T-helper 1 cell treated with Interleukin-12 subunit alpha and Interleukin-12 subunit beta and Interleukin-4 antibody, amounts not matched to agents 30 μg/mL and 1 μg/mL, for 36 hours (primary cell): Measurements from ENCODE around the gene USP28.

Experiments used
- H3K27ac Mint-ChIP-seq: one replicate; pipeline ENCODE4 v1.8.0; 2021; ENCODE audit warnings: mild to moderate bottlenecking, mixed read lengths
- H3K27me3 Mint-ChIP-seq: one replicate; pipeline ENCODE4 v1.8.0; 2021; ENCODE audit warnings: low read depth, mixed read lengths
- H3K36me3 Mint-ChIP-seq: one replicate; pipeline ENCODE4 v1.8.0; 2021; ENCODE audit warnings: low read depth, mixed read lengths
- H3K4me1 Mint-ChIP-seq: one replicate; pipeline ENCODE4 v1.8.0; 2021; ENCODE audit warnings: low read depth, mixed read lengths
- H3K4me3 Mint-ChIP-seq: one replicate; pipeline ENCODE4 v1.8.0; 2021; ENCODE audit warnings: mild to moderate bottlenecking, moderate library complexity, mixed read lengths
- H3K9me3 Mint-ChIP-seq: one replicate; pipeline ENCODE4 v1.8.0; 2021; ENCODE audit warnings: mixed read lengths

Gene USP28

DNA sequence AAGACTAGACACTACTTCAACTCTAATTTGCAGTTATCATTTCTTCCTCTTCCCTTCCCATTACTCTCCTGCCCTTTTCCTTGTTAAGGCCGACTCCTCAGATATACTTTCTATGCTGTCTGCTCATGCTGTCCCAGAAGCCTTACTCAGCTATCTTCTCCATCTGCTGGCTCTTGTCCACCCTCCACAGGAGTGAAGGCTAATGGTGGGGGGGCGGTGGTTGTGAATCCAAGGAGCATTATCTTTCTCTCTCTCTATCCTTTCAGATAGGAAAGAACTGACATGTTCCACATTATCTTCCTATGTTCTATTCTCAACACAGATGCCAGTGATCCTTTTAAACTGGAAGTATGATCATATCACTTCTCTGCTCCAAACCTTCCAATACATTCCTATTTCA lies 37.4 kb downstream of the USP28 start:
- Mint-ChIP-seq H3K4me3 (no peak overlapping the region), H3K27ac (no peak overlapping the region), H3K9me3 (no peaks in the 10 kb centered on the region), H3K4me1 (peaks cover 14% of the 10 kb centered on the region), H3K27me3 (no peaks in the 10 kb centered on the region), H3K36me3 (peaks cover 24% of the 10 kb centered on the region)

- peaks cover 20% of the 10 kb centered on the region for H3K36me3 Mint-ChIP-seq
- H3K27ac Mint-ChIP-seq: no peak overlapping the region
- no peaks in the 10 kb centered on the region for H3K9me3 Mint-ChIP-seq
- no peaks in the 10 kb centered on the region for H3K27me3 Mint-ChIP-seq
- H3K4me3 Mint-ChIP-seq: no peak overlapping the region
- H3K4me1 Mint-ChIP-seq: peaks cover 7% of the 10 kb centered on the region
These were observed 40.1 kb downstream of the USP28 start for GRCh38 chr11:113835306-113835705.

DNA sequence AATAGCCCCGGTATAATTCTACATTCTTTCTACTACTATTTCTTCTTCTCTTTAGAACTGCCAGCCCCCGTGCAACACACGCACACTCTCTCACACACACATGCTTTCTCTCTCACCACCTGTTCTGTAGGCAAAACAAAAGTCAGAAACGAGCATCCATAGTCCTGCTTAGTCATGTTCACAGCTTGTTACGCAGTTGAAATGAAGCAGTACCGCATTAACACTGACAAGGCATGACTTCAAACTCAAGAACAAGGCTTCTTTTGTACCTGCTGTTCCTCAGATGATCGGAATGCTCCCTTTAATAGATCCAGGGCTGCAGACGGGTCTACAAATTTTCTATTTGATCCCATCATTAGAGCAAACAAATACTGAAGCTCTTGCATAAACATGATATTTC lies 42.2 kb downstream of the USP28 start:
- no peaks in the 10 kb centered on the region for H3K9me3 Mint-ChIP-seq
- no peak overlapping the region for H3K27ac Mint-ChIP-seq
- peaks cover 5% of the 10 kb centered on the region for H3K4me1 Mint-ChIP-seq
- H3K4me3 Mint-ChIP-seq: no peak overlapping the region
- H3K27me3 Mint-ChIP-seq: no peaks in the 10 kb centered on the region
- H3K36me3 Mint-ChIP-seq: peaks cover 21% of the 10 kb centered on the region

DNA sequence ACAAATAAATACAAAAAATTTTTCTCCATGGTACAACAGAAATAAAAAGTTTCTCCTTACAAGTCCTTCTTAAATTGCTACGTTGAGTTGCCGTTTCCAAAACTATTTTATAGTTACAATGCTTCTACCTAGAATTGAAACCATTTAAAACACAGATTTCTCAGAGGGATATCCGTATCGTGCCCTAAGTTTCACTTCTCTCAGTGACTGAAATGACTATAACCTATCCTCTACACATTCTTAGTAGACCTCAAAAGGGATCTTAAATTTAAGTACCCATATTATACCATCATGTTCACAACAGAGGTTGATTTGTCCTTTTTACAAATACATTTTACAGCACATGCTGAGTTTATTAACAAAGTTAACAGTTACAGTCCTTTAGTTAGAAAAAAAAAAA lies 44.1 kb downstream of the USP28 start:
- peaks cover 5% of the 10 kb centered on the region for H3K4me1 Mint-ChIP-seq
- H3K9me3 Mint-ChIP-seq: no peaks in the 10 kb centered on the region
- peaks cover 24% of the 10 kb centered on the region for H3K36me3 Mint-ChIP-seq
- no peak overlapping the region for H3K4me3 Mint-ChIP-seq
- H3K27me3 Mint-ChIP-seq: no peaks in the 10 kb centered on the region
- no peak overlapping the region for H3K27ac Mint-ChIP-seq

DNA sequence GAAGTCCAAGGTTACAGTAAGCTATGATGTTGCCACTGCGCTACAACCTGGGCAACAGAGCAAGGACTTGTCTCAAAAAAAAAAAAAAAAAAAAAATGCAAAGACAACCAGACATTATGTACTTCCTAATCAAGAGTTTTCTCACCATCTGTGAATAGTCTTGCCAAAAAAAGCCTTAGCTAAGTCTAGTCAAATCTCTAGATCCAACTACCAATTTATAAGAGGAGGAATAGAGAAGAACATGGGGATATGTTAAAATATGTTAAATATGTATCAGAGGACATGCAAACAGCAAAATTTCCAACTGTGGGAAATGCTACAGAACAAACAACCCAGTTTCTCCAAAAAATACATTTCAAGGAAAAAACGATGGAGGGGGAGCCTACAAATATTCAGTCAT lies 45.6 kb downstream of the USP28 start:
- H3K9me3 Mint-ChIP-seq: no peaks in the 10 kb centered on the region
- H3K36me3 Mint-ChIP-seq: peaks cover 33% of the 10 kb centered on the region
- no peak overlapping the region for H3K4me3 Mint-ChIP-seq
- H3K27me3 Mint-ChIP-seq: no peaks in the 10 kb centered on the region
- H3K27ac Mint-ChIP-seq: no peak overlapping the region
- H3K4me1 Mint-ChIP-seq: peaks cover 5% of the 10 kb centered on the region

- no peaks in the 10 kb centered on the region for H3K27me3 Mint-ChIP-seq
- H3K4me1 Mint-ChIP-seq: peaks cover 5% of the 10 kb centered on the region
- no peak overlapping the region for H3K4me3 Mint-ChIP-seq
- no peak overlapping the region for H3K27ac Mint-ChIP-seq
- no peaks in the 10 kb centered on the region for H3K9me3 Mint-ChIP-seq
- peaks cover 33% of the 10 kb centered on the region for H3K36me3 Mint-ChIP-seq
These were observed 47.2 kb downstream of the USP28 start for GRCh38 chr11:113828191-113828590.

DNA sequence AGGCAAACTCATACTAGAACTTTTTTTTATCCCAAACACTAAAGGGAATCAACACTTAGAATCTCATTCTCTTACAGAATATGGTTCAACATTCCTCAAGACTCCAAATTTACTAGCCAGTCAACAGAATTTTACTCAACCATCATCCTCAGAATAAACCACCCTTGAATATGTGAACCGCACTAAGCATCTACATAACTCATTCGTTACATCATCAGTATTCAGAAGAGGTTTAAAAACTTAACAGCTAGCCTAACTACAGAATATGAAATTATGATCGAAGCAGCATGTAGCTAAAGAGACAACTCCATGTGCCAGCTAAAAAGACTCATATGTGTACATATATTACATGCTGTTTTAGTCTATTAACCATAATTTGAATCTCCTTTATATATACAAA lies 47.9 kb downstream of the USP28 start:
- Mint-ChIP-seq H3K36me3 (peaks cover 38% of the 10 kb centered on the region), H3K27me3 (no peaks in the 10 kb centered on the region), H3K4me1 (peaks cover 5% of the 10 kb centered on the region), H3K9me3 (no peaks in the 10 kb centered on the region), H3K4me3 (no peak overlapping the region), H3K27ac (no peak overlapping the region)

GRCh38 chr11:113818426-113818825 lies 56.9 kb downstream of the USP28 start:
- H3K36me3 Mint-ChIP-seq: peaks cover 41% of the 10 kb centered on the region
- no peaks in the 10 kb centered on the region for H3K9me3 Mint-ChIP-seq
- H3K4me3 Mint-ChIP-seq: no peak overlapping the region
- no peaks in the 10 kb centered on the region for H3K4me1 Mint-ChIP-seq
- no peaks in the 10 kb centered on the region for H3K27me3 Mint-ChIP-seq
- H3K27ac Mint-ChIP-seq: no peak overlapping the region

- Mint-ChIP-seq H3K27ac (no peak overlapping the region), H3K9me3 (no peaks in the 10 kb centered on the region), H3K27me3 (no peaks in the 10 kb centered on the region), H3K4me1 (no peaks in the 10 kb centered on the region), H3K36me3 (peaks cover 36% of the 10 kb centered on the region), H3K4me3 (no peak overlapping the region)
These were observed 57.7 kb downstream of the USP28 start for GRCh38 chr11:113817626-113818025.

GRCh38 chr11:113817162-113817561 lies 58.2 kb downstream of the USP28 start:
- H3K4me1 Mint-ChIP-seq: no peaks in the 10 kb centered on the region
- H3K9me3 Mint-ChIP-seq: no peaks in the 10 kb centered on the region
- H3K4me3 Mint-ChIP-seq: no peak overlapping the region
- H3K36me3 Mint-ChIP-seq: peaks cover 33% of the 10 kb centered on the region
- no peak overlapping the region for H3K27ac Mint-ChIP-seq
- no peaks in the 10 kb centered on the region for H3K27me3 Mint-ChIP-seq

- Mint-ChIP-seq H3K36me3 (peaks cover 18% of the 10 kb centered on the region), H3K4me3 (no peak overlapping the region), H3K9me3 (no peaks in the 10 kb centered on the region), H3K27ac (no peak overlapping the region), H3K27me3 (no peaks in the 10 kb centered on the region), H3K4me1 (no peaks in the 10 kb centered on the region)
These were observed 61.2 kb downstream of the USP28 start for GRCh38 chr11:113814181-113814580.

GRCh38 chr11:113808931-113809330 lies 66.4 kb downstream of the USP28 start:
- Mint-ChIP-seq H3K4me3 (no peak overlapping the region), H3K36me3 (peaks cover 30% of the 10 kb centered on the region), H3K4me1 (no peaks in the 10 kb centered on the region), H3K9me3 (no peaks in the 10 kb centered on the region), H3K27me3 (no peaks in the 10 kb centered on the region), H3K27ac (no peak overlapping the region)

GRCh38 chr11:113806406-113806805 lies 69.0 kb downstream of the USP28 start:
- Mint-ChIP-seq H3K27ac (no peak overlapping the region), H3K4me3 (no peak overlapping the region), H3K9me3 (no peaks in the 10 kb centered on the region), H3K4me1 (no peaks in the 10 kb centered on the region), H3K36me3 (peaks cover 36% of the 10 kb centered on the region), H3K27me3 (no peaks in the 10 kb centered on the region)

- Mint-ChIP-seq H3K9me3 (no peaks in the 10 kb centered on the region), H3K27me3 (no peaks in the 10 kb centered on the region), H3K4me1 (no peaks in the 10 kb centered on the region), H3K4me3 (no peak overlapping the region), H3K36me3 (peaks cover 43% of the 10 kb centered on the region), H3K27ac (no peak overlapping the region)
These were observed 69.7 kb downstream of the USP28 start for GRCh38 chr11:113805640-113806039.

DNA sequence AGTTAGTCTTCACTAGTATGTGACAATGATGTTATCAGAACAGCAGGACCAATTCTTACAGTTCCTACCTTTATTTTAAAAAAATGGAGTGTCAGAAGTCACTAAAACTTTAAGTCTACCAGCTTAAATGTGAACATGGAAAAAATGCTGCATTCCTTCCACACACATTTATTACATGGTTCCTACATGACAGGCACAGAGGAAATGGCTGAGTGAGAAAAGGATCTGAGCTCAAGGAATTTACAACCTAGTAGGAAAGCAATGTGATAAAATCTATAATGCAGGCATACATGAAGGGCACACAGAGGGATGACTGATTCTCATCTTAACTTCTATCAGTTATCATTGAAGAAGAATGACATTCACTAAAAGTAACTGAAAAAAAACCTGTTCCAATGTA lies 72.8 kb downstream of the USP28 start:
- Mint-ChIP-seq H3K9me3 (no peaks in the 10 kb centered on the region), H3K27me3 (no peaks in the 10 kb centered on the region), H3K27ac (no peak overlapping the region), H3K4me3 (no peak overlapping the region), H3K36me3 (peaks cover 38% of the 10 kb centered on the region), H3K4me1 (no peaks in the 10 kb centered on the region)

DNA sequence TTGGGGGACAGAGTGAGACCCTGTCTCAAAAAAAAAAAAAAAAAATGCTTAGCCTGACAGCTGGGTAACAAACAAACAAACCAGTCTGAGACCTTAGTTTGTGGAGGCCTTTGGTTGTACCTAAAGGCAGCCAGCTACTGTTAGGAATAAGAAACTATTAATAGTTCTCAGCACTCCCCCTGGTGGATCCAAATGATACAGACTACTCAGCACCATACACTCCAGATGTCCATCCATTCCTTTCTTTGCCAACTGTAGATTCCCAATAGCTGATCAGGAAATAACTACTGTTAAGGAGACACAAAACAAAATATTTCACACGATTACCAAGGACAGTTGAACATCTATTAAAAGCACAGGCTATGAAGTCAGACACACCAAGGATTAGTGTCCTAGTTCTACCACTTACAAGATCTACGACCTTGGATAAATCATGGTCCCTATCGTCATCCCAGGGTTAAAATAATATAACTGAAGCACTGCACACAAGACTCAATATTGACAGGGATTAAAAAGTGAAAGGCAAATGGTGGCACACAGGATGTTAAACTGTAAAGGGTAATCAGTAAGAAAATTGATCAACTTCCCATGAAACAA lies 78.6 kb downstream of the USP28 start:
- Mint-ChIP-seq H3K27me3 (no peaks in the 10 kb centered on the region), H3K4me3 (no peak overlapping the region), H3K27ac (no peak overlapping the region), H3K36me3 (peaks cover 23% of the 10 kb centered on the region), H3K9me3 (no peaks in the 10 kb centered on the region), H3K4me1 (no peaks in the 10 kb centered on the region)
